B cell (primary cell): ENCODE measurements around the gene KLHL34. TPM values are rescaled to one million over a fixed set of nuclear protein-coding genes. Genes with fewer than 3 reads are reported as not detected.

Experiments
- ATAC-seq: fragments of 200-7000 bp; cut with Tn5 transposase; one replicate; pipeline ENCODE4 v1.10.0; 2021; ENCODE audit warnings: low read depth, mild to moderate bottlenecking, moderate number of reproducible peaks, moderate library complexity
- CTCF ChIA-PET: fragments of 350-600 bp; sonication (Branson Sonifier 250); formaldehyde crosslinking; loops from one replicate; lab custom pipeline; 2021; ENCODE audit warnings: antibody characterized with exemption, inconsistent platforms; lab: Charles Lee
- POLR2A ChIA-PET: fragments of 350-600 bp; sonication (Branson Sonifier 250); formaldehyde crosslinking; loops from one replicate; lab custom pipeline; 2021; ENCODE audit warnings: antibody characterized with exemption; lab: Charles Lee
- DNase-seq: peaks from one replicate; pipeline ENCODE4 v3.0.0; 2013
- H2AFZ ChIP-seq: 2 replicates; pipeline ENCODE4 v1.6.1; 2012; ENCODE audit warnings: mild to moderate bottlenecking, low read depth, low read length; ENCODE audit not compliant: insufficient read depth, poor library complexity, severe bottlenecking
- H3K27ac ChIP-seq, 2 donors: 1 replicate in 1 of 2; 2 replicates in 1 of 2; pipeline ENCODE4 v1.5.1; 2012 to 2013; ENCODE audit warnings: low read length in 2 of 2, mild to moderate bottlenecking in 2 of 2, moderate library complexity in 1 of 2
- H3K27me3 ChIP-seq, 4 experiments: fragments of 200-600 bp in 1 of 4; sonication (generic) in 1 of 4; replicated peaks in 1 of 4; 1 replicate in 2 of 4; 2 replicates in 2 of 4; pipeline versions ENCODE4 v1.6.1 to v1.7.0; 2013 to 2016; ENCODE audit warnings: low read length in 3 of 4, mild to moderate bottlenecking in 2 of 4, mixed read lengths in 1 of 4, moderate library complexity in 1 of 4; ENCODE audit not compliant: insufficient read depth in 4 of 4, control insufficient read depth in 3 of 4; ENCODE audit errors: control extremely low read depth in 1 of 4
- H3K36me3 ChIP-seq, 2 experiments: replicated peaks in 1 of 2; 1 replicate in 1 of 2; 2 replicates in 1 of 2; pipeline versions ENCODE4 v1.6.1 to v1.7.1; 2013; ENCODE audit warnings: low read length in 1 of 2; ENCODE audit not compliant: insufficient read depth in 2 of 2, control insufficient read depth in 1 of 2; ENCODE audit errors: control extremely low read depth in 1 of 2, extremely low read depth in 1 of 2
- H3K4me1 ChIP-seq, 2 donors: fragments of 200-600 bp in 1 of 2; sonication (generic) in 1 of 2; 1 replicate in 1 of 2; 2 replicates in 1 of 2; pipeline versions ENCODE4 v1.5.1 to v1.6.1; 2013 to 2017; ENCODE audit warnings: low read length in 2 of 2; ENCODE audit not compliant: control insufficient read depth in 2 of 2, insufficient read depth in 2 of 2
- H3K4me2 ChIP-seq: replicated peaks from 2 replicates; pipeline ENCODE3; 2012; ENCODE audit warnings: mild to moderate bottlenecking, low read depth, low read length; ENCODE audit not compliant: poor library complexity, severe bottlenecking
- H3K4me3 ChIP-seq, 5 experiments: fragments of 200-600 bp in 1 of 5; sonication (generic) in 1 of 5; 1 replicate in 3 of 5; 2 replicates in 2 of 5; pipeline versions ENCODE4 v1.5.1 to v1.7.0; 2011 to 2016; ENCODE audit warnings: low read length in 4 of 5, mild to moderate bottlenecking in 4 of 5, low read depth in 2 of 5, control low read depth in 1 of 5, moderate library complexity in 1 of 5; ENCODE audit not compliant: insufficient read depth in 1 of 5; ENCODE audit errors: control extremely low read depth in 1 of 5, extremely low read depth in 1 of 5
- H3K79me2 ChIP-seq: fragments of 200-600 bp; sonication (generic); one replicate; pipeline ENCODE4 v1.6.0; 2016; ENCODE audit warnings: low read length; ENCODE audit not compliant: control insufficient read depth, insufficient read depth
- H3K9ac ChIP-seq: fragments of 200-600 bp; sonication (generic); 2 replicates; pipeline ENCODE4 v1.6.1; 2017; ENCODE audit warnings: mild to moderate bottlenecking, low read length, moderate library complexity
- H3K9me3 ChIP-seq, 3 donors: one replicate each; pipeline versions ENCODE4 v1.6.1 to v1.7.1; 2013; ENCODE audit warnings: low read length in 2 of 3; ENCODE audit not compliant: control insufficient read depth in 2 of 3, insufficient read depth in 1 of 3; ENCODE audit errors: control extremely low read depth in 1 of 3
- H4K20me1 ChIP-seq: 2 replicates; pipeline ENCODE4 v1.6.0; 2012; ENCODE audit warnings: mild to moderate bottlenecking, low read length; ENCODE audit not compliant: insufficient read depth, control insufficient read depth, poor library complexity, severe bottlenecking
- H3K27ac Mint-ChIP-seq: one replicate; pipeline ENCODE4 v1.8.0; 2021; ENCODE audit warnings: mixed read lengths
- H3K27me3 Mint-ChIP-seq: one replicate; pipeline ENCODE4 v1.8.0; 2021; ENCODE audit warnings: mixed read lengths
- H3K4me1 Mint-ChIP-seq: one replicate; pipeline ENCODE4 v1.8.0; 2021; ENCODE audit warnings: mixed read lengths
- H3K4me3 Mint-ChIP-seq: one replicate; pipeline ENCODE4 v1.8.0; 2021; ENCODE audit warnings: mixed read lengths
- H3K9me3 Mint-ChIP-seq: one replicate; pipeline ENCODE4 v1.8.0; 2022; ENCODE audit warnings: mixed read lengths; ENCODE audit not compliant: insufficient read depth
- EZH2 ChIP-seq: IDR thresholded peaks from 2 replicates; pipeline ENCODE4 v1.6.1; 2012; ENCODE audit warnings: borderline replicate concordance, low read depth, mild to moderate bottlenecking, moderate library complexity, low read length; ENCODE audit not compliant: insufficient read depth, poor library complexity, severe bottlenecking
- WGBS: methylation state at CpG from one replicate; pipeline ENCODE4 v1.1.5; 2013; ENCODE audit warnings: missing lambda C conversion rate; ENCODE audit not compliant: insufficient coverage; 5-methylcytosine and 5-hydroxymethylcytosine counted together
- intact Hi-C: fragments of 100-400 bp; cut with micrococcal nuclease; formaldehyde crosslinking; loops from one replicate; pipeline ENCODE4 v1.10.0; 2022
- polyA plus RNA-seq: library from polyadenylated mRNA; depleted of rRNA; stranded (reverse); fragments of >200 nt; gene quantifications from 2 replicates; pipeline ENCODE4 v1.2.3, GENCODE V29; 2012
- total RNA-seq, 2 donors: library from RNA; stranded (reverse); fragments of 120-200 nt in 1 of 2; gene quantifications; 1 replicate in 1 of 2; 2 replicates in 1 of 2; pipeline versions ENCODE4 v1.2.3 to v1.2.4, GENCODE V29; 2013 to 2022
- TF ChIP-seq, protein P1 (sequence below): fragments of 200-600 bp; IDR thresholded peaks from one replicate; pipeline ENCODE4 v1.8.0; 2022; ENCODE audit warnings: antibody characterized with exemption, mild to moderate bottlenecking

KLHL34 gene
- total and polyA plus RNA-seq, 2 donors (not counting 1 experiment from before 2014, with no cell fraction given): 0.59 TPM; not detected in 1

- no peak overlapping the region for H3K27ac Mint-ChIP-seq
- Histone ChIP-seq H3K4me3 (no peak overlapping the region), H3K4me2 (no peak overlapping the region), H3K79me2 (no peaks in the 10 kb centered on the region), H4K20me1 (no peaks in the 10 kb centered on the region), H3K9ac (no peak overlapping the region), H3K36me3 (no peaks in the 10 kb centered on the region), H3K27ac (no peak overlapping the region), H2AFZ (no peak overlapping the region), H3K9me3 (no peaks in the 10 kb centered on the region), H3K27me3 (no peaks in the 10 kb centered on the region), H3K4me1 (no peaks in the 10 kb centered on the region)
- no peak for ATAC-seq
- no peak overlapping the region for H3K4me3 Mint-ChIP-seq
- DNase-seq: no peak
- no peaks in the 10 kb centered on the region for H3K9me3 Mint-ChIP-seq
- no CpG with 5 or more reads among the region's 3 CpGs for WGBS
- ChIA-PET POLR2A (no interaction called here), CTCF (no interaction called here)
- H3K4me1 Mint-ChIP-seq: no peaks in the 10 kb centered on the region
- no peak for TF ChIP-seq EZH2
- TF ChIP-seq, protein P1, sequence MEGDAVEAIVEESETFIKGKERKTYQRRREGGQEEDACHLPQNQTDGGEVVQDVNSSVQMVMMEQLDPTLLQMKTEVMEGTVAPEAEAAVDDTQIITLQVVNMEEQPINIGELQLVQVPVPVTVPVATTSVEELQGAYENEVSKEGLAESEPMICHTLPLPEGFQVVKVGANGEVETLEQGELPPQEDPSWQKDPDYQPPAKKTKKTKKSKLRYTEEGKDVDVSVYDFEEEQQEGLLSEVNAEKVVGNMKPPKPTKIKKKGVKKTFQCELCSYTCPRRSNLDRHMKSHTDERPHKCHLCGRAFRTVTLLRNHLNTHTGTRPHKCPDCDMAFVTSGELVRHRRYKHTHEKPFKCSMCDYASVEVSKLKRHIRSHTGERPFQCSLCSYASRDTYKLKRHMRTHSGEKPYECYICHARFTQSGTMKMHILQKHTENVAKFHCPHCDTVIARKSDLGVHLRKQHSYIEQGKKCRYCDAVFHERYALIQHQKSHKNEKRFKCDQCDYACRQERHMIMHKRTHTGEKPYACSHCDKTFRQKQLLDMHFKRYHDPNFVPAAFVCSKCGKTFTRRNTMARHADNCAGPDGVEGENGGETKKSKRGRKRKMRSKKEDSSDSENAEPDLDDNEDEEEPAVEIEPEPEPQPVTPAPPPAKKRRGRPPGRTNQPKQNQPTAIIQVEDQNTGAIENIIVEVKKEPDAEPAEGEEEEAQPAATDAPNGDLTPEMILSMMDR: no peak
- intact Hi-C loops: no loop called here
- no peaks in the 10 kb centered on the region for H3K27me3 Mint-ChIP-seq
Observed at GRCh38 chrX:21639775-21640174, 18.4 kb downstream of the KLHL34 start.

- no peaks in the 10 kb centered on the region for H3K9me3 ChIP-seq
- H3K9me3 Mint-ChIP-seq: no peaks in the 10 kb centered on the region
- intact Hi-C loops: no loop called here
- no peaks in the 10 kb centered on the region for H3K4me1 ChIP-seq
- H3K4me3 Mint-ChIP-seq: no peak overlapping the region
- DNase-seq (no peak), ATAC-seq (no peak)
- H4K20me1 ChIP-seq: no peaks in the 10 kb centered on the region
- no peak overlapping the region for H3K9ac ChIP-seq
- CTCF ChIA-PET: no interaction called here
- no CpG with 5 or more reads among the region's 2 CpGs for WGBS
- H3K36me3 ChIP-seq: no peaks in the 10 kb centered on the region
- H3K4me1 Mint-ChIP-seq: no peaks in the 10 kb centered on the region
- POLR2A ChIA-PET: no interaction called here
- no peak overlapping the region for H3K4me2 ChIP-seq
- H3K79me2 ChIP-seq: no peaks in the 10 kb centered on the region
- H3K4me3 ChIP-seq: no peak overlapping the region
- no peaks in the 10 kb centered on the region for H3K27me3 Mint-ChIP-seq
- no peak overlapping the region for H3K27ac Mint-ChIP-seq
- no peak overlapping the region for H3K27ac ChIP-seq
- no peak overlapping the region for H2AFZ ChIP-seq
- H3K27me3 ChIP-seq: no peaks in the 10 kb centered on the region
- TF ChIP-seq, protein P1: no peak
- TF ChIP-seq EZH2: no peak
Observed at GRCh38 chrX:21638311-21638710, 19.8 kb downstream of the KLHL34 start.
